ENCODE measurements around the gene ZNF44.
"Not testable (repeated sequence)": the region's sequence is repeated elsewhere in the genome, so short reads cannot be mapped to it uniquely, and the experiment has no call there.

Gene ZNF44

DNA sequence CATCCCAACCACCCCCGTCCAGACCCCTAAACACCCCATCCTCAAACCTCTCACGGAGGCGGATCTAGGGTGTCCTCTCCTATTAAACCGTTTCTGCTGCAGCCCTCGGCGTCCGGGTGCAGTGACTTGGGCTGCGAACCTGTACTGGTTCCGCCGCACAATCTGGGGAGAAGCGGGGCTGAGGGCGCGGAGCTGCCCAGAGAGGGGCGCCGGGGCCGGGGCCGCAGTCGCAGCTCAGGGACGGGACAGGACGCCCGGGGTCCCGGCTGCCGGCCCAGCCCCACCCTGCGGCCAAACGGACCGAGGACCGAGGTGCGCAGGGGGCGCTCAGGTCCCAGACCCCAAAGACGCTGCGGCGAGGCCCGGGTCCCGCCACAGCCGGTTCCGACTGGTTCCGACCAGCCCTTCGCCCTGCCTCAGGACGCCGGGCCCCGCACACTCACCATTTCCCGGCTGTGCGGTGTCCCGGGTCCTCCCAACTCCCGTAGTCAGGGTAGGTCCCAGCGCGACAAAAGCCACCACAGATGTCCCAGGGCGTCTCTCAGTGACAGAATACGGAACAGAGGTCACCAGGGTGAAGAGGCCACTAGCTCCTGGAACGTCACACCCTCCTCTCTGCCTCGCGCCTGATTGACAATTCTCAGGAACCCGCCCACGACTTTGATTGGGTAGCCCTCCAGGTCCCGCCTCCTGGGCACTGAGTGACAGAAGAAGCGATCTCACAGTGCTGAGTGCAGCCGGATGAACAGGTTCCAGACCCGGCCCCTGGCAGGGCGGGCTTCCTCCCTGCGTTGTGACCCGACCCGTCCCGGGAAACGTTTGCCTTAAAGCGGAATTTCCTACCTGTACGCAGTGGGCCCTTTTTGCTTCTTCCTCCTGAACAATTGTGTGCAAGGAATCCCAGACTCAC lies at the start of gene ZNF44:
Gene ZNF44 (minus strand): TSS at position 635 of the 910 bp plus-strand sequence. CDS start 189 bp downstream, at position 446.
- peak within 1 kb of the TSS; percentile 100 for H3K27ac Mint-ChIP-seq
- H3K36me3 Mint-ChIP-seq (ENCODE audit: low read depth), result peaks cover 35% of the 10 kb centered on the region
- peaks cover 30% of the 10 kb centered on the region for H3K9me3 Mint-ChIP-seq
- peak within 1 kb of the TSS; percentile 100 for H3K4me3 Mint-ChIP-seq
- peaks cover 26% of the 10 kb centered on the region for H3K4me1 Mint-ChIP-seq (ENCODE audit: low read depth)
- H3K27me3 Mint-ChIP-seq (ENCODE audit: low read depth), result no peaks in the 10 kb centered on the region

DNA sequence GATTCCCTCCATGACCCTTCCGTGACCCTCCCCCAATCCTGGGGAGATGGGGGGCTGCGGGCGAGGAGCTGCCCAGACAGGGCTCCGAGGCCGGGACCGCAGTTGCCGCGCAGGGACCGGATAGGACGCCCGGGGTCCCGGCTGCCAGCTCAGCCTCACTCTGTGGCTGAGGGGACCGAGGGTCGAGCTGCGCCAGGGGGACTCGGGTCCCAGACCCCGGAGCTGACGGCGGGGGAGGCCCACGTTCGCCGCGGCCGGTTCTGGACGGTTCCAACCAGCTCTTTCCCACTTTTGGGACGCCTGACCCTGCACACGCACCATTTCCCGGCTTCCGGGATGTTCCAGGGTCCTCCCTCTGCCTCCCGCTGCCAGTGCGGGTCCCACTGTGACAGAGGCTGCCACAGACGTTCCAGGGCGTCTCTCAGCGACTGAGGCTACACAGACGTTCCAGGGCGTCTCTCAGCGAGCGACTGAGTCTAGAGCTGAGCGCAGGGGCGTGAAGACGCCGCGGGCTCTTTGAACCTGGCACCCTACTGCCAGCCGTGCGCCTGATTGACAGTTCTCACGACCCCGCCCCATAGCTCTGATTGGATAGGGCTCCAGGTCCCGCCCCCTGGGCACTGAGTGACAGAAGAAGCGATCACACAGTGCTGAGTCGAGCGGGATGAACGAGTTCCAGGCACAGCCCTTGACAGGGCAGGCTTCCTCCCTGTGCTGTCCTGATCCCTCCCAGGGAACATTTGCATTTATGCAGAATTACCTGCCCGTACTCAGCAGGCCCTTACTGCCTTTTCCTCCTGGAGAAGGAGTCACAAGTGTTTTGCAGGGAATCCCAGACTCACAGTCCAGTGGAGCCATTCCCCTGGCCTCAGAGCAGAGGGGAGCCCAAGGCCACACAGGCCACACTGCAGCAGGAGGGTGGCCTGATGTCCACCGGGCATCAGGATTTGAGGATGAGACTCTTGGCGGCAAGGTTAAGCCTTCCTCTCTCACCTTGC lies 38.8 kb upstream of the ZNF44 start, which contains the start of gene ZNF563:
Gene ZNF563 (minus strand): TSS at position 472 of the 998 bp plus-strand sequence. CDS start 151 bp downstream, at position 321.
- Mint-ChIP-seq H3K4me3 (peak within 1 kb of the TSS; percentile 97), H3K4me1 (ENCODE audit: low read depth) (peaks cover 26% of the 10 kb centered on the region), H3K36me3 (ENCODE audit: low read depth) (peaks cover 3% of the 10 kb centered on the region), H3K27ac (peak within 1 kb of the TSS; percentile 98), H3K27me3 (ENCODE audit: low read depth) (no peaks in the 10 kb centered on the region), H3K9me3 (peaks cover 14% of the 10 kb centered on the region)

DNA sequence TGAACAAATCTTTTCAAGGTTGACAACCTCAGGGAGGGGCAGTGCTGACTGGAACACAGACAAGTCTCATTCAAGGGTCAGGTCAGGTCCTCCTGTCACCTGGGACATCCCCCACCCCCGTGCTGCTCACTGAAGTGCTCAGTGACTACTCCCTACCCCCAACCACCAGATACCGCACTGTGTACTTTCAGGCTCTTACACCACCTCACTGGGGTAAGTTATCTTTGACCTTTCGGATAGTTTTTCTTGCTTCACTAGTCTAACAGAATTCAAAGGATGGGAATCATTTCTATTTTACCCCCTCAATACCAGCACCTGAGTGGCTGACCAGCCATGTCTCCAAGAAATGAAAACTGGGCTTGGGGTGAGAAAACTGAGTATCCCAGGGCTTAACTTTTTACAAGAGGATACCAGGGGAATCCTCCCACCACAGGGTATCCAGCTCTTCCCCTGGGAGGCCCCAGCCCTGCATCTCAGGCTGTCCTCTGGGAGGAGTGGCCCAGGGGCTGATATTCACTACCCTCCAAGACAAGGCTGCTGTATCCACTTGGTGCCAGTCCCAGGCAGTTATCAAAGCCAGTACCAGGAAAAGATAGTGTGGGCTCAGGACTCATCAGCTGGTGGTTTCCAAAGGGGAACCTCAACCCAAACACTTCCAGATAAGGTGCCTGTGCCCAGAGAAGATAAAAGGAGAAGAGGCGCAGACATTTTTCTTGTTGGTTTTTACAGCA lies 36.7 kb upstream of the ZNF44 start:
- Mint-ChIP-seq H3K9me3 (peaks cover 22% of the 10 kb centered on the region), H3K36me3 (ENCODE audit: low read depth) (peaks cover 9% of the 10 kb centered on the region), H3K4me1 (ENCODE audit: low read depth) (peaks cover 26% of the 10 kb centered on the region), H3K27ac (peak overlapping the region; percentile 82), H3K4me3 (peak overlapping the region; percentile 97), H3K27me3 (ENCODE audit: low read depth) (no peaks in the 10 kb centered on the region)

DNA sequence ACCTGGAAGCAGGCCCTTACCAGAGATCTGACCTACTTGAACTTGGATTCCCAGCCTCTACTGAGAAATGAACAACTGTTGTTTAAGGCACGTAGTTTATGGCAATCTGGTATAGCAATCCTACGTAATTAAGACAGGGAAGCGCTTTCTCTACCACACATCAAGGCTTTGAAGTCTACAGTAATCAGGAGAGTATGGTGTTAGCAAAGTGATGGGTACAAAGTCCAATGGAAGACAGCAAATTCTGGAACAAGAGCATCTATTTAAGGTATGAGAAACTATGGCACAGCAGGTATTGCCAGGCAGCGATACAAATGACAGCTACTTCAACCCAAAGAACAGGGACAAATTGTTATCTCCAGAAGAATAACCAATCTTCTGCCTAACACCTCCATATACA lies 35.7 kb upstream of the ZNF44 start:
- Mint-ChIP-seq H3K9me3 (peaks cover 30% of the 10 kb centered on the region), H3K27ac (no peak overlapping the region), H3K4me1 (ENCODE audit: low read depth) (peaks cover 26% of the 10 kb centered on the region)

DNA sequence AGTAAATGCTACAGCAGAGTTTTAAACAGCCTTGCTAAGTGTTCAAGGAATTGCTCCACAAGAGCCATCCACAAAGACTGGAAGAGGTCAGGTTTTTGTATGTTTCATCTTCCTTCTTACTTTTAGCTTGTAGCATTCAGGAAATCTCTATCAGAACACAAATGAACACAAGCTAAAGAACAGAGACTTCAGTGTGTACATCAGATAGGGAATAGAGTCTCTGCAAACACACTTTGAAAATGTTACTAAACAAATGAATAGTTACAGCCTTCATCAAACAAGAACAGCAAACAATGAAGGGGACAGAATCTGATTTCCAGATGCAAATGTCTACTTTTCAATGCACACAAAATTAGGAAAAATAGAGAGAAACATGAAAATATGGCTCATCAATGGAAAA lies 31.0 kb upstream of the ZNF44 start:
- Mint-ChIP-seq H3K4me3 (no peak overlapping the region), H3K4me1 (ENCODE audit: low read depth) (peaks cover under 1% of the 10 kb centered on the region), H3K36me3 (ENCODE audit: low read depth) (peaks cover 42% of the 10 kb centered on the region), H3K27me3 (ENCODE audit: low read depth) (no peaks in the 10 kb centered on the region), H3K9me3 (peaks cover 52% of the 10 kb centered on the region), H3K27ac (no peak overlapping the region)

More for the DNA sequence above, 35.7 kb upstream of the ZNF44 start:
- Mint-ChIP-seq H3K36me3 (ENCODE audit: low read depth) (peaks cover 16% of the 10 kb centered on the region), H3K27me3 (ENCODE audit: low read depth) (no peaks in the 10 kb centered on the region), H3K4me3 (no peak overlapping the region)

DNA sequence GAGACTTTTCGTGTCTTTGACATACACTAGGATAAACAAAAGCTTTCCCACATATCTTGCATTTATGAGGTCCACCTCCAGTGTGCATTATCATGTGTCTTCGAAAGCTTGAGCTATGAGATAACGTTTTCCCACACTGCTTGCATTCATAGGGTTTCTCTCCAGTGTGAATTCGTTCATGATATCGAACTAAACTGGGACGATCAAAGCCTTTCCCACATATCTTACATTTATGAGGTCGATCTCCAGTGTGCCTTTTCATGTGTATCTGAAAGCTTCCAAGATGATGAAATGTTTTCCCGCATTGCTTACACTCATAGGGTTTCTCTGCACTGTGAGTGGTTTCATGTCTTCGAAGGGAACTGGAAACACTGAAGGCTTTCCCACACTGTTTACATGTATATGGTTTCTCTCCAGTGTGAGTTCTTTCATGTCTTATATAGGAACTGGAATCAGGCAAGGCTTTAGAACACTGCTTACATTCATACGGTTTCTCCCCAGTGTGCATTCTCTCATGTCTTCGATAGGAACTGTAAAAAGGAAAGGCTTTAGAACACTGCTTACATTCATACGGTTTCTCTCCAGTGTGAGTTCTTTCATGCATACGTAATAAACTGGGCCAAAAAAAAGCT lies 24.2 kb upstream of the ZNF44 start:
- no peak overlapping the region for H3K4me3 Mint-ChIP-seq
- H3K9me3 Mint-ChIP-seq, result peaks cover 56% of the 10 kb centered on the region
- H3K36me3 Mint-ChIP-seq (ENCODE audit: low read depth), result peaks cover 47% of the 10 kb centered on the region
- H3K4me1 Mint-ChIP-seq (ENCODE audit: low read depth), result no peaks in the 10 kb centered on the region
- no peak overlapping the region for H3K27ac Mint-ChIP-seq
- no peaks in the 10 kb centered on the region for H3K27me3 Mint-ChIP-seq (ENCODE audit: low read depth)

DNA sequence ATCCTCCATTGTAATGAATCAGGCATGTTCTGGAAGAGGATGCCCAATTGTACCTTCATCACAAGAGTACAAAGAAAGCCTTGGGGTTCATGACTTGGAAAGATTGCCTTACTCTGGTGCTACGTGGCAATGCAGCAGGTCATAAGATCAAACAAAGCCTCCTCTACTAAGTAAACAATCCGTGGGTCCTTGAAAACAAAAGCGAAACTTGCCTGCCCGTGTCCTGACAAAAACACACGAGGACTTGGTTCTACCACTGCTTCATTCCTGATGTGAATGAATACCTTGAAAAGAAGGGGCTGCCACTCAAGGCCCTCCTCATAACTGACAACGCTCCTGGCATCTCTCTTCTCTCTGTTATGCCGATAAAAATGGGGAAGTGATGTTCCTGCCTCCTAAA lies 19.9 kb upstream of the ZNF44 start:
- no peaks in the 10 kb centered on the region for H3K27me3 Mint-ChIP-seq (ENCODE audit: low read depth)
- H3K4me3 Mint-ChIP-seq, result no peak overlapping the region
- H3K27ac Mint-ChIP-seq, result no peak overlapping the region
- no peaks in the 10 kb centered on the region for H3K4me1 Mint-ChIP-seq (ENCODE audit: low read depth)
- H3K9me3 Mint-ChIP-seq, result peaks cover 42% of the 10 kb centered on the region
- H3K36me3 Mint-ChIP-seq (ENCODE audit: low read depth), result peaks cover 25% of the 10 kb centered on the region

DNA sequence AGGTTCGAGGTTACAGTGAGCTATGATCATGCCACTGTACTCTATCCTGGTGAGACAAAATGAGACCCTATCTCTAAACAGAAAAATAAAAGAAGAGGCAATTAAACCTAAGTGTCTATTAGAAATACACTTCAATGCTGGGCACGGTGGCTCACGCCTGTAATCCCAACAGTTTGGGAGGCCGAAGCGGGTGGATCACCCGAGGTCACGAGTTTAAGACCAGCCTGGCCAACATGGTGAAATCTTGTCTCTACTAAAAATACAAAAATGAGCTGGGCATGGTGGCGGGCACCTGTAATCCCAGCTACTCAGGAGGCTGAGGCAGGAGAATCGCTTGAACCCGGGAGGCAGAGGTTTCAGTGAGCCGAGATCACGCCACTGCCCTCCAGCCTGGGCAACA lies 14.2 kb upstream of the ZNF44 start:
- peaks cover 36% of the 10 kb centered on the region for H3K9me3 Mint-ChIP-seq
- H3K4me1 Mint-ChIP-seq (ENCODE audit: low read depth); H3K36me3 Mint-ChIP-seq (ENCODE audit: low read depth); H3K4me3 Mint-ChIP-seq; H3K27ac Mint-ChIP-seq; H3K27me3 Mint-ChIP-seq (ENCODE audit: low read depth): not testable (repeated sequence)

DNA sequence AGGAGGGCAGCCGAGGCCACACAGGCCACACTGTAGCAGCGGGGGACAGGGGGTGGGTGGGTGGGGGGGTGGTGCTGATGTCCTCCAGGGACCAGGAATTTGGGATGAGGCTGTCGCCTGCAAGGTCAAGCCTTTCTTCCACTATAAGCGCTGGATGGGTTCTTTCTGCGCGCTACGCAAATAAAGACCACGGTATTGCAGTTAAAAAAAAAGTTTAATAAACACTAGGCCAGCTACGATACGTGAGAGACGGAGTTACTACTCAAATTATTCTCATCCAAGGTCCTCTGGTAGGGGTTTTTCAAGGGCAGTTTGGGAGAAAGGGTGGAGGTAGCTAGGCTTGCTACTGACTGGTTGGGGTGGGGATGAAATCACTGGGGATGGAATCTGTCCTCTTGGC lies 508 bp upstream of the ZNF44 start:
- Mint-ChIP-seq H3K4me1 (ENCODE audit: low read depth) (peaks cover 22% of the 10 kb centered on the region), H3K9me3 (peaks cover 30% of the 10 kb centered on the region), H3K27ac (peak overlapping the region; percentile 97), H3K36me3 (ENCODE audit: low read depth) (peaks cover 32% of the 10 kb centered on the region), H3K27me3 (ENCODE audit: low read depth) (no peaks in the 10 kb centered on the region), H3K4me3 (peak overlapping the region; percentile 97)

DNA sequence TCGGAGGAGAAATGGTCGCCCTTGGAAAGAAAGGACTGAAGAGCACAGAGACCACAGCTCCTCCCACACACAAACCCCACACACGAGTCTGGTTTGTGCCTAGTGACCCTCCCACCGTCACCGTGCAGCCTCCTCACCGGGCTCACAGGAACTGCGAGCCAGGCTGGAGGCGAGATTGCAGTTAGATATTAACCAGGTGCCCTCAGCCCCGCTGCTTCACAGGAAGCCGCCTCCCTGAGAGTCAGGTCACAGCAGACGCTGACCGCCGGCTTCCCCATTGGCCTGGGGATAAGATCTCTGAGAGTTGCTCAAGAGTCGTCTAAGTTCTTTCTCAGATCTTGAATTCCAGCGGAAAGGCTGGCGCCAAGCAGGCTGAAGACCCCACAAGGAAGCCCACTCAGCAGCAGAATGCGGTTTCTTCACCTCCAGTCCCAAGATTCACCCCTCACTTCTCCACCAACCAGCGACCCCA lies 870 bp downstream of the ZNF44 start:
- peaks cover 27% of the 10 kb centered on the region for H3K9me3 Mint-ChIP-seq
- H3K4me3 Mint-ChIP-seq, result peak overlapping the region; percentile 100
- H3K4me1 Mint-ChIP-seq (ENCODE audit: low read depth), result peaks cover 32% of the 10 kb centered on the region
- no peaks in the 10 kb centered on the region for H3K27me3 Mint-ChIP-seq (ENCODE audit: low read depth)
- peak overlapping the region; percentile 100 for H3K27ac Mint-ChIP-seq
- peaks cover 42% of the 10 kb centered on the region for H3K36me3 Mint-ChIP-seq (ENCODE audit: low read depth)

DNA sequence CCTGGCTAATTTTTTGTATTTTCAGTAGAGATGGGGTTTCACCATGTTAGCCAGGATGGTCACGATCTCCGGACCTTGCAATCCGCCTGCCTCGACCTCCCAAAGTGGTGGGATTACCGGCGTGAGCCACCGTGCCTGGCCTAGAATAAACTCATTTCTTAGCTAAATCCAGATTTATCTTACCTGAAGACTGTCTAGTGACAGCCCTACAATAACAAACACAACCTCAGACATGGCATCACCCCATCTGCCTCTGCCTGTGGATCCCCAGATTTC lies 5.0 kb downstream of the ZNF44 start:
- peaks cover 31% of the 10 kb centered on the region for H3K4me1 Mint-ChIP-seq (ENCODE audit: low read depth)
- H3K36me3 Mint-ChIP-seq (ENCODE audit: low read depth), result peaks cover 52% of the 10 kb centered on the region
- H3K27ac Mint-ChIP-seq, result peak overlapping the region; percentile 92
- no peaks in the 10 kb centered on the region for H3K27me3 Mint-ChIP-seq (ENCODE audit: low read depth)
- H3K9me3 Mint-ChIP-seq, result peaks cover 19% of the 10 kb centered on the region
- peak overlapping the region; percentile 54 for H3K4me3 Mint-ChIP-seq

DNA sequence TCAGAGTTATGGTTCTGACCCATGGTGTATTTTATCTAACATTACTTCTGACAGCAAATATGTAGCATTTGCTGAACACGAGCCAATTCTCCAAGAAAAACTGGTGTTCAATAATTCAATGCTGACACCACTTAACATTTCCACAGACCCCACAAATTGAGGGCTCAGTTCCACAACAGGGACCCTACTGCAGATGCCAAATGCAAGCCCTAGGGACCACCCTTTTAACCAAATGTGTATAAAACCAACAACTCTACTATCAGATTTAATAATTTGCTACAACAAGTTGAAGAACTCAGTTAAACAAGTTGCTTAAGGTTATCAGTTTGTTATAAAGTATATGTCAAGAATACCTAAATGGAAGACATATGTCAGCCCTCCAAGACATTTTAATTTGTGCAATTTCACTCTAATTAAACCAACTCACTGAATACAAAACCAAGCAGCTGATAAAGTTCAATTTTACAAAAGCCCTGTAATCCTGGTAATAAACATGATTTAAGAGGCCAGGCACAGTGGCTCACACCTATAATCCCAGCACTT lies 6.7 kb downstream of the ZNF44 start:
- peaks cover 22% of the 10 kb centered on the region for H3K4me1 Mint-ChIP-seq (ENCODE audit: low read depth)
- H3K9me3 Mint-ChIP-seq, result peaks cover 25% of the 10 kb centered on the region
- no peak overlapping the region for H3K4me3 Mint-ChIP-seq
- H3K36me3 Mint-ChIP-seq (ENCODE audit: low read depth), result peaks cover 54% of the 10 kb centered on the region
- H3K27ac Mint-ChIP-seq, result no peak overlapping the region
- H3K27me3 Mint-ChIP-seq (ENCODE audit: low read depth), result no peaks in the 10 kb centered on the region

DNA sequence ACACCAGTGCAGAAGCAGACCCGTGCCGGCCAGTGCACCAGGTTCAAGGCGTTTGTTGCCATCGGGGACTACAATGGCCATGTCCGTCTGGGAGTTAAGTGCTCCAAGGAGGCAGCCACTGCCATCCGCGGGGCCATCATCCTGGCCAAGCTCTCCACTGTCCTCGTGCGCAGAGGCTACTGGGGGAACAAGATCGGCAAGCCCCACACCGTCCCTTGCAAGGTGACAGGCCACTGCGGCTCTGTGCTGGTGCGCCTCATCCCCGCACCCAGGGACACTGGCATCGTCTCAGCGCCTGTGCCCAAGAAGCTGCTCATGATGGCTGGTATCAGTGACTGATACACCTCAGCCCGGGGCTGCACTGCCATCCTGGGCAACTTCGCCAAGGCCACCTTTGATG lies 10.1 kb downstream of the ZNF44 start:
- Mint-ChIP-seq H3K9me3 (peaks cover 47% of the 10 kb centered on the region), H3K36me3 (ENCODE audit: low read depth) (peaks cover 62% of the 10 kb centered on the region), H3K4me3 (no peak overlapping the region), H3K4me1 (ENCODE audit: low read depth) (peaks cover 9% of the 10 kb centered on the region), H3K27me3 (ENCODE audit: low read depth) (no peaks in the 10 kb centered on the region), H3K27ac (no peak overlapping the region)

Data from T-helper 1 cell treated with Interleukin-12 subunit alpha and Interleukin-12 subunit beta and Interleukin-4 antibody, amounts not matched to agents 30 μg/mL and 1 μg/mL, for 36 hours (primary cell).